ENCODE data around the gene KIF20B.
"Not testable (repeated sequence)": the region's sequence is repeated elsewhere in the genome, so short reads cannot be mapped to it uniquely, and the experiment has no call there.

KIF20B gene

GRCh38 chr10:89773081-89773480 is 71.7 kb downstream of the KIF20B start:
- no peak for DNase-seq (ENCODE audit: low read depth in 3 of 3)

DNA sequence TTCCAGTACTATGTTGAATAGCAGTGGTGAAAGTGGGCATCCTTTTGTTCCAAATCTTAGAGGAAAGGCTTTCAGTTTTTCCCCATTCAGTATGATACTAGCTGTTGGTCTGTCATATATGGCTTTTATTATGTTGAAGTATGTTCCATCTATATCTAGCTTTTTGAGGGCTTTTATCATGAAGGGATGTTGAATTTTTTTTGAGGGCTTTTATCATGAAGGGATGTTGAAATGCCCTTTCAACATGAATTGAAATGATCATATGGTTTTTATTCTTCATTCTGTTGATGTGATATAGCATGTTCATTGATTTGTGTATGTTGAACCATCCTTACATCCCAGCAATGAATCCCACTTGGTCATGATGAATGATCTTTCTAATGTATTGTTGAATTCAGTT is 75.3 kb downstream of the KIF20B start:
- DNase-seq (ENCODE audit: low read depth in 3 of 3) = no peak

DNA sequence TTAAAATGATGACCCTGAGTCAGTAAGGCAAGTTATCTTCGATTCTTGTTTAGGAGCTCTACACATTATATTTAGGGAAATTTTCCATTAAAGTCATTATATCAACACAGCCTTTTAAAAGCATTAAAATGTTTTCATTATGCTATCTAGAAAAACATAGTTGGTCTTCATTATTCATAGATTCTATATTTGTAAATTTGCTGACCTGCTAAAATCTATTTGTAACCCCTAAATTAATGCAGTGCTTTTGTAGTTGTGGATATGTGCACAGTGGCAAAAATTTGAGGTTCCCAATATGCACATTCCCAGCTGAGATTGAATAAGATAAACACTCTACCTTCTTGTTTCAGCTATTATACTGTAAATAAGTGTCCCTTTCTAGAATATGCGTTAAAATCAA is 81.1 kb downstream of the KIF20B start:
- DNase-seq (ENCODE audit: low read depth in 3 of 3) = no peak

- no peak for DNase-seq (ENCODE audit: low read depth in 3 of 3)
Measured at GRCh38 chr10:89783406-89783805, 82.0 kb downstream of the KIF20B start.

DNA sequence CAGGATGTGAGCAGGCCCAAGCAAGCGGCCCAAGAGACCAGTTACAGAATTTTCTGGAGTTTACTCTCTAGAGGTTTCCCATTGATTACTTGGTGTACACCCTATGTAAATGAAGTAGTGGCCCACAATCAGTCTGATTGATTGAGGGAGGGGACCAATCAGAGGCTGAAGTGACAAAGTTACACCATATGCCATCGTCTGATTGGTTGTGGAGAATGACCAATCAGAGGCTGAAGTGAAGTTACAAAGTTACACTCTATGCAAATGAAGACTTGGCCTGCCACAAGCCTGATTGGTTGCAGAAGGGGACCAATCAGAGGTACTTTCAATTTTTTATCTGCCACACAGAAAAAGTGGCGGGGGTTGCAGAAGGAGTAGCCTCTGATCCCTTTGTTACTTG is 83.7 kb downstream of the KIF20B start:
- no peak for DNase-seq (ENCODE audit: low read depth in 3 of 3)

GRCh38 chr10:89789188-89789877 is 87.9 kb downstream of the KIF20B start:
- no peak for DNase-seq (ENCODE audit: low read depth in 3 of 3)

- no peak for DNase-seq (ENCODE audit: low read depth in 3 of 3)
Measured at GRCh38 chr10:89792187-89792586, 90.8 kb downstream of the KIF20B start.

DNA sequence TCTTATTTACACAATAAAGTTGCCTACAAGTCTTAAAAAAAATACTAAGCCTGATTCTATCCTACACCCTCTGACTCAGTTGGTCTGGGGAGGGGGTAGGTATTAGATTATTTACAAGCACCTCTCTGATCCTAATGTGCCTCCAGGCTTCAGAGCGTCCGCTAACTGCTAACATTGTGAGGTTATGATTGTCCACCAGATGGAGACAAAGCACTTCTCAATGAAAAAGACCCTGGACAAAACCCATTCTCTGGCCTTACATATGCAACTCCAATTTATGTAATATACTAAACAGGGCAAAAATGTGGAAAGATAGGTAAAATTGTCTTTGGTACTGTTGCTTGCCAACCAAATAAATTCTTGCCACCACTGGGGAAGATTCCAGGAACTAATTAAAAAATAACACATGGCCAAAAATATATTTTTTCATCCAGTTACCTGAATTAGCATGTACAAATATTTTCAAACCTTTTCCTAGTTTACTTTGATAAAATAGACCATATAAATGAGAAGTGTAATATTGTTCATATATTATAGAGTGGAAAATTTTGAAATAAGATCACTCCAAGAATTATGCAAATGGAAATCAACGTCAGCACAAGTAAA is 92.4 kb downstream of the KIF20B start:
- peak in 2 of 3 donors; percentile 5 to 24 for DNase-seq (ENCODE audit: low read depth in 3 of 3)

DNA sequence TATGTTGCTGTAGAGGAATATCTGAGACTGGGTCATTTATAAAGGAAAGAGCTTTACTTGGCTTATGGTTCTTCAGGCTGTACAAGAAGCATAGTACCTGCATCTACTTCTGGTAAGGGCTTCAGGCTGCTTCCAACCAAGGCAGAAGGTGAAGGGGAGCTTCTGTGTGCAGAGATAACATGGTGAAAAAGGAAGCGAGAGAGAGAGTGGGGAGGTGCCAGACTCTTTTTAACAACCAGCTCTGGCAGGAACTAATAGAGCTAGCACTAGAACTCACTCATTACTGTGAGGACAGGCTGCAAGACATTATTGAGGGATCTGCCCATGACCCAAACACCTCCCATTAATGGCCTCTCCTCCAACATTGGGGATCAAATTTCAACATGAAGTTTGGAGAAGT is 94.5 kb downstream of the KIF20B start:
- no peak for DNase-seq (ENCODE audit: low read depth in 3 of 3)

GRCh38 chr10:89798092-89798491 is 96.7 kb downstream of the KIF20B start:
- no peak for DNase-seq (ENCODE audit: low read depth in 3 of 3)

- DNase-seq (ENCODE audit: low read depth in 3 of 3) = no peak
Measured at GRCh38 chr10:89799573-89799972, 98.2 kb downstream of the KIF20B start.

GRCh38 chr10:89805599-89806013 is 104.2 kb downstream of the KIF20B start:
- DNase-seq (ENCODE audit: low read depth in 3 of 3) = peak; percentile 35 to 66 (median 57)

DNA sequence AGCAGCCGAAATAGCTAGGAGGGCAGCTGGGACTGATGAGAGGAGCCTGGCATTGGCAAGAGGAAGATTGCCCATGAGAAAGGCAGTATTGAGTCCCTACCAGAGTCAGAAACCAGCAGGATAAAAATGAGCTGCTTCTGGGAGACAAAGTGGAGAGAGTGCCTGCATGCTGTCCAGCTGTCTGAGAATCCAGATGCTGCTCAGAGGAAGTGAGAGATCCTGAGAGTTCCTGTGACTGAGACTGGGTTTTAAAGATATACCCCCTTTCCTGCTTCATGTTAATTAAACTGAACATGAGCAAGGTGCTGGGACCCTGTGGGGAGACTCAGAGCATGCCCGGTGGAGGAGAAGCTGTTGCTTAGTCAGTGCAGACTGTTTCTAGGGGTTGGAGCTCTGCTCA is 107.5 kb downstream of the KIF20B start:
- DNase-seq (ENCODE audit: low read depth in 3 of 3) = no peak

DNA sequence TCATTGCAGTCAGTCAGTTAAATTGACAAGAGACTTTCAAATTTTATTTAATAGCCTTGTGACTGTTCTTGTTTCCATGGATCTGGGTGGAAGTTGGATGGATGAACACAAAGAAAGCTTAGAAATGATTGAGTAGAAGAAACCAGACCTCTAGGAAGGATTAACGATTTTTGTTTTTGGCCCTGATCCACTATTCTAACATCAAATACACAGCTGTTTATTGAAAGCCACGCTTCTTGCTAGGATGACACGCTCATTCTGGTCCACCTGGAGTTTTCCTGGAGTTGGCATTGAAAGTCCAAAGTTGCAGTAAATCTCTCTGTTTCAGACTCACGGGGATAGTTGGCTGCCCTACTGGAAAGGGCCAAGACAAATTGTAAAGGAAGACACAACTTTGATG is 108.4 kb downstream of the KIF20B start:
- no peak for DNase-seq (ENCODE audit: low read depth in 3 of 3)

- no peak for DNase-seq (ENCODE audit: low read depth in 3 of 3)
Measured at GRCh38 chr10:89810908-89811525, 109.6 kb downstream of the KIF20B start.

GRCh38 chr10:89813546-89813945 is 112.2 kb downstream of the KIF20B start:
- no peak for DNase-seq (ENCODE audit: low read depth in 3 of 3)

DNA sequence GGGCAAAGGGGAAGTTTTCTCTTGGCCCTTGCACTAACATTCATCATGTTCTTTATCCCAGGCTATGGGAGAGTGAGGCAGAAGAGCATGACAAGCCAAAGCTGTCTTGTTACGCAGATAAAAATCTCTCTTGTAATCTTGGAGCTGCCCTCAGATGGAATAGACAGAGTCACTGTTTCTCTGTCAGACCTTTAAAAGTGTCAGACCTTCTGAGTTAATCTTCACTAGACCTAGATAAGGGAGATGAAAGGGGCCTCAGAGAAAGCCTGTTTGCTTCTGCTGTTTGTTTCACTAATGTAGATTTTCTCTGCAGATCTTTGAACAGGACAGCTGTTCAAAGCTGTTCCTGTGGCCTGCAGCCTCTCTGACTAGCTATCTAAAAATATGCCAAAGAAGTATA is 112.9 kb downstream of the KIF20B start:
- DNase-seq (ENCODE audit: low read depth in 3 of 3) = no peak

GRCh38 chr10:89815049-89815853 is 113.9 kb downstream of the KIF20B start:
- no peak for DNase-seq (ENCODE audit: low read depth in 3 of 3)

- not testable (repeated sequence) for DNase-seq (ENCODE audit: low read depth in 3 of 3)
Measured at GRCh38 chr10:89819008-89819407, 117.6 kb downstream of the KIF20B start.

All from stimulated activated CD4-positive, alpha-beta T cell treated with anti-CD3 and anti-CD28 coated beads, TNF-alpha, amount 100 ng/mL, for 48 hours (primary cell).